ENCODE results near the gene ATP8B3.

ATP8B3 gene

GRCh38 chr19:1855040-1855827, 43.2 kb upstream of the ATP8B3 start:
- POLR2A ChIA-PET: no interaction called here
- no peak for DNase-seq (ENCODE audit: low read depth, low spot score)
- H3K4me3 ChIP-seq (ENCODE audit: low read depth, low read length): peak overlapping the region; percentile 56
- TF ChIP-seq CTCF (IDR thresholded peaks at IDR 0.05; ENCODE audit: insufficient read depth, low read length, missing control alignments): no peak
- CTCF ChIA-PET: interaction anchor here (1.3 to 4.1 kb wide), 6 partner anchors 9 to 18 kb away, joined by 3 to 14 read pairs (median 6); no protein-coding TSS in a partner anchor

GRCh38 chr19:1854542-1855039, 42.5 kb upstream of the ATP8B3 start:
- POLR2A ChIA-PET: no interaction called here
- no peak for DNase-seq (ENCODE audit: low read depth, low spot score)
- peak overlapping the region; percentile 42 for H3K4me3 ChIP-seq (ENCODE audit: low read depth, low read length)
- no peak for TF ChIP-seq CTCF (IDR thresholded peaks at IDR 0.05; ENCODE audit: insufficient read depth, low read length, missing control alignments)
- CTCF ChIA-PET: interaction anchor here (1.3 to 4.1 kb wide), 5 partner anchors 8 to 17 kb away, joined by 3 to 14 read pairs (median 6); no protein-coding TSS in a partner anchor

GRCh38 chr19:1854039-1854541, 42.0 kb upstream of the ATP8B3 start:
- no peak for TF ChIP-seq CTCF (IDR thresholded peaks at IDR 0.05; ENCODE audit: insufficient read depth, low read length, missing control alignments)
- no peak for DNase-seq (ENCODE audit: low read depth, low spot score)
- ChIA-PET POLR2A (no interaction called here), CTCF (interaction anchor here (0.6 to 4.1 kb wide), 8 partner anchors 10 to 50 kb away, joined by 3 to 14 read pairs (median 6); no protein-coding TSS in a partner anchor)
- H3K4me3 ChIP-seq (ENCODE audit: low read depth, low read length): no peak overlapping the region

GRCh38 chr19:1853295-1854038, 41.4 kb upstream of the ATP8B3 start:
- CTCF ChIA-PET: interaction anchor here (0.6 to 4.1 kb wide), 10 partner anchors 10 to 51 kb away, joined by 3 to 14 read pairs (median 4); no protein-coding TSS in a partner anchor
- DNase-seq (ENCODE audit: low read depth, low spot score): no peak
- POLR2A ChIA-PET: no interaction called here
- H3K4me3 ChIP-seq (ENCODE audit: low read depth, low read length): no peak overlapping the region
- TF ChIP-seq CTCF (IDR thresholded peaks at IDR 0.05; ENCODE audit: insufficient read depth, low read length, missing control alignments): peak; percentile 99

GRCh38 chr19:1852581-1853128, 40.6 kb upstream of the ATP8B3 start:
- no peak for TF ChIP-seq CTCF (IDR thresholded peaks at IDR 0.05; ENCODE audit: insufficient read depth, low read length, missing control alignments)
- POLR2A ChIA-PET: no interaction called here
- H3K4me3 ChIP-seq (ENCODE audit: low read depth, low read length): no peak overlapping the region
- CTCF ChIA-PET: interaction anchor here (0.7 to 4.1 kb wide), 6 partner anchors 9 to 39 kb away, joined by 3 to 14 read pairs (median 6); no protein-coding TSS in a partner anchor
- DNase-seq (ENCODE audit: low read depth, low spot score): no peak

Measured in AG04449 (cell line).